ENCODE data around the gene DCUN1D1. TPM values are rescaled to one million over a fixed set of nuclear protein-coding genes. Genes with fewer than 3 reads are reported as not detected.

The DCUN1D1 gene
- total and polyA plus RNA-seq, 2 of the 8 experiments (the other 6 are each of a cell fraction or from before 2014, with no cell fraction given): 6.8 to 70.3 TPM

- no peak for TF ChIP-seq CHD7 (IDR thresholded peaks at IDR 0.05; ENCODE audit: insufficient replicate concordance, low read length)
These were observed 28.0 kb upstream of the DCUN1D1 start (continued) for GRCh38 chr3:183008303-183008702.
